ENCODE results near the gene NPAS1. TPM values are rescaled to one million over a fixed set of nuclear protein-coding genes. Genes with fewer than 3 reads are reported as not detected.
"Not testable (repeated sequence)": the region's sequence is repeated elsewhere in the genome, so short reads cannot be mapped to it uniquely, and the experiment has no call there.

NPAS1 gene
- total RNA-seq, 1 donor from 2014 or later, result 0.99 TPM

DNA sequence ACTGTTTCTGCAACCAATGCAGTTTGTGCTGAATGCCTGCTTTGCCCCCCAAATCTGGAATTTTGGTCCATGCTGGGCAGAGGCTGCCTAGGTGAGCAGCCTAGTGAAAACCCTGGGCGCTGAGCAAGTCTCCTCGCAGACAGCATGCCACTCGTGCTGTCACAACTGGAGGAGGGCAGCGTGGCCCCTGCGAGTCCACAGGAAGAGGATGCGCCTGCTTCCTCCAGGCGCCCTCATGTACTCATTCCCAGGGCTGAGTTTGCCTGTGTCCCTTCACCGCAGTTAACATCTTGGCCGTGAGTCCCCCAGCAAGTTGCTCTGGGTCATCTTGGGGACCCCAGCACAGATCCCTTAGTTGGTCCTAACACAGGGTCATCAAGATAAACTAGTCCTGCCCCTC, 55.0 kb downstream of the NPAS1 start:
- no peak overlapping the region for H3K4me3 Mint-ChIP-seq (ENCODE audit: unreplicated experiment)

DNA sequence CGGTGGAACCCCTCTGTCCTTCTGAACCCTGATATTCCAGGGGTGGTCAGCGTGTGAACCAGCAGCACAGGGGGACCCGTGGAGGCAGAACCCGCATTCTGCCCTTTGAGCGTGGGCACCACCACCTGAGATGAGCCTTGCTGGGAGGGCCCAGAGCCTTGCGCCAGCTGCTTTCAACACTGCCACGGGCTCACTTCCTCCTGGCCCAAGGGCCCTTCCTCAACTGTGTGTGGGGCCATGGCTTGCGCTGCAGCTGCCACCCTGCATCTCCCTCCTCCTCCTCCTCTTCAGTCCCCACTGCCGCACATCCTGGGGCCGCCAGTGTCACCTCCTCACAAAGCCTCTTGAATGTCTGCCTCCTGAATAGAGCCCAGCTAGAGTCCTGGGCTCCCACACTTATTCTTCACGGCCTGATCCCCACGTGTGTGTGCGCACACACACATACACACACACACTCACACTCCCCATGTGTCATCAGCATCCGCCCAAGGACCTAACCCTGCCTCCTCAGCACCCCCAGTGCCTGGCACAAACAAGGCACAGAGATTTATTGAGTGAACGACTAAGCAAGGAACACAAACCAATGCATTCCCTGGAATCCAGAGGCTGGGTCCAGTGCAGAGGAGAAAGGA, 55.7 kb downstream of the NPAS1 start:
- Mint-ChIP-seq H3K36me3 (ENCODE audit: unreplicated experiment) (peaks cover 25% of the 10 kb centered on the region), H3K27me3 (ENCODE audit: unreplicated experiment) (no peaks in the 10 kb centered on the region), H3K4me1 (ENCODE audit: unreplicated experiment) (peaks cover 9% of the 10 kb centered on the region), H3K4me3 (ENCODE audit: unreplicated experiment) (no peak overlapping the region), H3K9me3 (ENCODE audit: unreplicated experiment) (no peaks in the 10 kb centered on the region), H3K27ac (ENCODE audit: unreplicated experiment) (no peak overlapping the region)
- DNase-seq (ENCODE audit: extremely low spot score, unreplicated experiment), result no peak
- TF ChIP-seq, protein P1, sequence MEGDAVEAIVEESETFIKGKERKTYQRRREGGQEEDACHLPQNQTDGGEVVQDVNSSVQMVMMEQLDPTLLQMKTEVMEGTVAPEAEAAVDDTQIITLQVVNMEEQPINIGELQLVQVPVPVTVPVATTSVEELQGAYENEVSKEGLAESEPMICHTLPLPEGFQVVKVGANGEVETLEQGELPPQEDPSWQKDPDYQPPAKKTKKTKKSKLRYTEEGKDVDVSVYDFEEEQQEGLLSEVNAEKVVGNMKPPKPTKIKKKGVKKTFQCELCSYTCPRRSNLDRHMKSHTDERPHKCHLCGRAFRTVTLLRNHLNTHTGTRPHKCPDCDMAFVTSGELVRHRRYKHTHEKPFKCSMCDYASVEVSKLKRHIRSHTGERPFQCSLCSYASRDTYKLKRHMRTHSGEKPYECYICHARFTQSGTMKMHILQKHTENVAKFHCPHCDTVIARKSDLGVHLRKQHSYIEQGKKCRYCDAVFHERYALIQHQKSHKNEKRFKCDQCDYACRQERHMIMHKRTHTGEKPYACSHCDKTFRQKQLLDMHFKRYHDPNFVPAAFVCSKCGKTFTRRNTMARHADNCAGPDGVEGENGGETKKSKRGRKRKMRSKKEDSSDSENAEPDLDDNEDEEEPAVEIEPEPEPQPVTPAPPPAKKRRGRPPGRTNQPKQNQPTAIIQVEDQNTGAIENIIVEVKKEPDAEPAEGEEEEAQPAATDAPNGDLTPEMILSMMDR (IDR thresholded peaks at IDR 0.05), result no peak

More for the DNA sequence above, 55.0 kb downstream of the NPAS1 start:
- no peaks in the 10 kb centered on the region for H3K27me3 Mint-ChIP-seq (ENCODE audit: unreplicated experiment)
- H3K9me3 Mint-ChIP-seq (ENCODE audit: unreplicated experiment), result no peaks in the 10 kb centered on the region
- TF ChIP-seq, protein P1 (IDR thresholded peaks at IDR 0.05), result no peak
- H3K27ac Mint-ChIP-seq (ENCODE audit: unreplicated experiment), result no peak overlapping the region
- peaks cover 27% of the 10 kb centered on the region for H3K36me3 Mint-ChIP-seq (ENCODE audit: unreplicated experiment)
- peaks cover 5% of the 10 kb centered on the region for H3K4me1 Mint-ChIP-seq (ENCODE audit: unreplicated experiment)
- no peak for DNase-seq (ENCODE audit: extremely low spot score, unreplicated experiment)

DNA sequence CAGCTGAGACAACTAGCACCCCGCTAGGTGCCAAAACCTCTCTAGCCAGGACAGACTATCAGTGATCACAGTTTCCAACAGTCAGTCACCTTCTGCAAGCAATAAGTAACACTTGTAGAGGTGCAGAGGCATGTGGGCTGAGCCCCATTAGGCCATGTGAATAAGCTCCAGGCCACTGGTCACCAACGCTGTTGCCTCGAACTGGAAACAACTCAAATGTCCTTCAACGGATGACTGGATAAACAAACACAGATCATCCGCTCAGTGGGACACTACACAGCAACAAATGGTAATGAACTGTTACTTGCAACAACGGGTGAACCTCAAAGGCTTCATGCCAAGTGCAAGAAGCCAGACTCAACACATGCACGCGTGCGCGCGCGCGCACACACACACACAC, 56.3 kb downstream of the NPAS1 start:
- TF ChIP-seq, protein P1 (IDR thresholded peaks at IDR 0.05), result no peak
- H3K4me1 Mint-ChIP-seq (ENCODE audit: unreplicated experiment), result peaks cover 10% of the 10 kb centered on the region
- H3K27ac Mint-ChIP-seq (ENCODE audit: unreplicated experiment), result no peak overlapping the region
- DNase-seq (ENCODE audit: extremely low spot score, unreplicated experiment), result no peak
- H3K4me3 Mint-ChIP-seq (ENCODE audit: unreplicated experiment), result no peak overlapping the region
- H3K9me3 Mint-ChIP-seq (ENCODE audit: unreplicated experiment), result no peaks in the 10 kb centered on the region
- H3K27me3 Mint-ChIP-seq (ENCODE audit: unreplicated experiment), result no peaks in the 10 kb centered on the region
- peaks cover 23% of the 10 kb centered on the region for H3K36me3 Mint-ChIP-seq (ENCODE audit: unreplicated experiment)

DNA sequence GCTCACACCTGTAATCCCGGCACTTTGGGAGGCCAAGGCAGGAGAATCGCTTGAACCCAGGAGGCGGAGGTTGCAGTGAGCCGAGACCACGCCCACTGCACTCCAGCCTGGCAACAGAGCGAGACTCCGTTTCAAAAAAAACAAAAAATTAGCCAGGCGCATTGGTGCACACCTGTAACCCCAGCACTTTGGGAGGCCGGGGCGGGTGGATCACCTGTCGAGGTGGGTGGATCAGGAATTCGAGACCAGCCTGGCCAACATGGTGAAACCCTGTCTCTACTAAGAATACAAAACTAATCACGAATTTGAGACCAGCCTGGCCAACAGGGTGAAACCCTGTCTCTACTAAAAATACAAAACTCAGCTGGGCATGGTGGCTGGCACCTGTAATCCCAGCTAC, 58.7 kb downstream of the NPAS1 start:
- H3K4me1 Mint-ChIP-seq (ENCODE audit: unreplicated experiment), result peaks cover 10% of the 10 kb centered on the region
- not testable (repeated sequence) for H3K27ac Mint-ChIP-seq (ENCODE audit: unreplicated experiment); H3K9me3 Mint-ChIP-seq (ENCODE audit: unreplicated experiment); DNase-seq (ENCODE audit: extremely low spot score, unreplicated experiment); H3K4me3 Mint-ChIP-seq (ENCODE audit: unreplicated experiment); H3K27me3 Mint-ChIP-seq (ENCODE audit: unreplicated experiment)
- H3K36me3 Mint-ChIP-seq (ENCODE audit: unreplicated experiment), result peaks cover 34% of the 10 kb centered on the region

DNA sequence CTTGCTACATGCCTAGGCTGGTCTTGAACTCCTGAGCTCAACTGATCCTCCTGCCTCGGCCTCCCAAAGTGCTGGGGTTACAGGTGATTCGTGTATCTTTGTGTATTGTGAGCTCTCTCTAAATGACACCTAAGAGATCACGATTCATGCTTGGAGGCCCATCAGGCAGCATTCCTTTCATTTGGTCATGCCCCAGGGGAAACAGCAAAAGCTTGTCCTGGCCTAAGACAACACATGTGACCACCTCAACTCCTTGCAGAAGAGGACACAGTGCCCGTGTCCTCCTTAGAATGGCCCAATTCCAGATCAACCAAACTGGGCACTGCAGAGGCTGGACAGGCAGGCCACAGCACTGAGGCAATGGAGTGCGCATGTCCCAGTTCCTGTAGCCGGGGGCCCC, 61.5 kb downstream of the NPAS1 start:
- Mint-ChIP-seq H3K4me3 (ENCODE audit: unreplicated experiment) (no peak overlapping the region), H3K27ac (ENCODE audit: unreplicated experiment) (no peak overlapping the region), H3K4me1 (ENCODE audit: unreplicated experiment) (peaks cover 10% of the 10 kb centered on the region), H3K36me3 (ENCODE audit: unreplicated experiment) (peaks cover 47% of the 10 kb centered on the region), H3K9me3 (ENCODE audit: unreplicated experiment) (no peaks in the 10 kb centered on the region), H3K27me3 (ENCODE audit: unreplicated experiment) (no peaks in the 10 kb centered on the region)
- TF ChIP-seq, protein P1 (IDR thresholded peaks at IDR 0.05), result no peak
- DNase-seq (ENCODE audit: extremely low spot score, unreplicated experiment), result no peak
